GM18517 (cell line): Measurements from ENCODE around the gene DELE1.
"Not testable (repeated sequence)": the region's sequence is repeated elsewhere in the genome, so short reads cannot be mapped to it uniquely, and the experiment has no call there.

Experiments used
- ATAC-seq: cut with Tn5 transposase; IDR thresholded peaks from one replicate; pipeline ENCODE4 v1.9.1; 2021; ENCODE audit warnings: mild to moderate bottlenecking, moderate library complexity; ENCODE audit not compliant: unreplicated experiment

The DELE1 gene

GRCh38 chr5:141920771-141921170 is 2.9 kb upstream of the DELE1 start:
- ATAC-seq, result no peak

GRCh38 chr5:141922827-141923447 is 734 bp upstream of the DELE1 start:
- not testable (repeated sequence) for ATAC-seq

GRCh38 chr5:141926434-141926833 is 2.8 kb downstream of the DELE1 start:
- ATAC-seq, result no peak

GRCh38 chr5:141928051-141928450 is 4.4 kb downstream of the DELE1 start:
- no peak for ATAC-seq

- no peak for ATAC-seq
These were observed 5.9 kb downstream of the DELE1 start for GRCh38 chr5:141929398-141930058.

GRCh38 chr5:141931694-141932093 is 8.0 kb downstream of the DELE1 start:
- ATAC-seq, result no peak

GRCh38 chr5:141933151-141933550 is 9.5 kb downstream of the DELE1 start:
- no peak for ATAC-seq

- no peak for ATAC-seq
These were observed 10.6 kb downstream of the DELE1 start for GRCh38 chr5:141934099-141934844.

GRCh38 chr5:141935538-141935937 is 11.9 kb downstream of the DELE1 start:
- no peak for ATAC-seq

- ATAC-seq, result no peak
These were observed 17.1 kb downstream of the DELE1 start for GRCh38 chr5:141940695-141941271.

- ATAC-seq, result no peak
These were observed 17.6 kb downstream of the DELE1 start for GRCh38 chr5:141941307-141941706.

GRCh38 chr5:141941779-141942178 is 18.1 kb downstream of the DELE1 start:
- no peak for ATAC-seq

- no peak for ATAC-seq
These were observed 18.6 kb downstream of the DELE1 start for GRCh38 chr5:141942185-141942857.

GRCh38 chr5:141944076-141944475 is 20.4 kb downstream of the DELE1 start:
- ATAC-seq, result no peak

GRCh38 chr5:141945511-141946051 is 21.9 kb downstream of the DELE1 start:
- ATAC-seq, result no peak

- ATAC-seq, result no peak
These were observed 23.6 kb downstream of the DELE1 start for GRCh38 chr5:141947316-141947715.

GRCh38 chr5:141948812-141949211 is 25.1 kb downstream of the DELE1 start:
- no peak for ATAC-seq

GRCh38 chr5:141949511-141949910 is 25.8 kb downstream of the DELE1 start:
- ATAC-seq, result no peak

GRCh38 chr5:141950207-141951005 is 26.7 kb downstream of the DELE1 start:
- no peak for ATAC-seq

GRCh38 chr5:141951332-141951781 is 27.7 kb downstream of the DELE1 start:
- peak; percentile 79 for ATAC-seq
